HG03196 (cell line): ENCODE measurements around the gene BICRA.
"Not testable (repeated sequence)": the region's sequence is repeated elsewhere in the genome, so short reads cannot be mapped to it uniquely, and the experiment has no call there.

Experiments used
- ATAC-seq: cut with Tn5 transposase; IDR thresholded peaks from one replicate; pipeline ENCODE4 v1.9.1; 2021; ENCODE audit not compliant: unreplicated experiment

BICRA gene

GRCh38 chr19:47711652-47712242 is 102.8 kb downstream of the BICRA start:
- no peak for ATAC-seq

GRCh38 chr19:47713046-47714021 is 104.4 kb downstream of the BICRA start, which contains the start of gene EHD2:
Gene EHD2 (plus strand): TSS chr19:47713422. CDS start chr19:47716613, 3,191 bp downstream.
- ATAC-seq: no peak

- ATAC-seq: no peak
Observed at GRCh38 chr19:47714339-47714738, 105.4 kb downstream of the BICRA start.

- ATAC-seq: not testable (repeated sequence)
Observed at GRCh38 chr19:47714855-47715254, 105.9 kb downstream of the BICRA start.

- no peak for ATAC-seq
Observed at GRCh38 chr19:47716270-47716937, 107.5 kb downstream of the BICRA start.

DNA sequence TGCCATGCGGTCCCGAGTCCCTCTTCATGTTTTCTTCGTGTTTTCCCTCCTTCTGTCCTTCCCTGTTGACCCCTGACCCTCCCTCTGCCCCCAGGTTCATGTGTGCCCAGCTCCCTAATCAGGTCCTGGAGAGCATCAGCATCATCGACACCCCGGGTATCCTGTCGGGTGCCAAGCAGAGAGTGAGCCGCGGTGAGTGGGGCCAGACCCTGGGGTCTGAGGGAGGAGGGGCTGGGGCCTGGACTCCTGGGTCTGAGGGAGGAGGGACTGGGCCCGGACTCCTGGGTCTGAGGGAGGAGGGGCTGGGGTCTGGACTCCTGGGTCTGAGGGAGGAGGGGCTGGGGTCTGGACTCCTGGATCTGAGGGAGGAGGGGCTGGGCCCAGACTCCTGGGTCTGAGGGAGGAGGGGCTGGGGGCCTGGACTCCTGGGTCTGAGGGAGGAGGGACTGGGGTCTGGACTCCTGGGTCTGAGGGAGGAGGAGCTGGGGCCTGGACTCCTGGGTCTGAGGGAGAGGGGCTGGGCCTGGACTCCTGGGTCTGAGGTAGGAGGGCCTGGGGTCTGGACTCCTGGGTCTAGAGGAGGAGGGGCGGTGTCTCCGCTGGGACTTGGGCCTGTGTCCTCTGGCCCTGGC is 109.6 kb downstream of the BICRA start:
- not testable (repeated sequence) for ATAC-seq

DNA sequence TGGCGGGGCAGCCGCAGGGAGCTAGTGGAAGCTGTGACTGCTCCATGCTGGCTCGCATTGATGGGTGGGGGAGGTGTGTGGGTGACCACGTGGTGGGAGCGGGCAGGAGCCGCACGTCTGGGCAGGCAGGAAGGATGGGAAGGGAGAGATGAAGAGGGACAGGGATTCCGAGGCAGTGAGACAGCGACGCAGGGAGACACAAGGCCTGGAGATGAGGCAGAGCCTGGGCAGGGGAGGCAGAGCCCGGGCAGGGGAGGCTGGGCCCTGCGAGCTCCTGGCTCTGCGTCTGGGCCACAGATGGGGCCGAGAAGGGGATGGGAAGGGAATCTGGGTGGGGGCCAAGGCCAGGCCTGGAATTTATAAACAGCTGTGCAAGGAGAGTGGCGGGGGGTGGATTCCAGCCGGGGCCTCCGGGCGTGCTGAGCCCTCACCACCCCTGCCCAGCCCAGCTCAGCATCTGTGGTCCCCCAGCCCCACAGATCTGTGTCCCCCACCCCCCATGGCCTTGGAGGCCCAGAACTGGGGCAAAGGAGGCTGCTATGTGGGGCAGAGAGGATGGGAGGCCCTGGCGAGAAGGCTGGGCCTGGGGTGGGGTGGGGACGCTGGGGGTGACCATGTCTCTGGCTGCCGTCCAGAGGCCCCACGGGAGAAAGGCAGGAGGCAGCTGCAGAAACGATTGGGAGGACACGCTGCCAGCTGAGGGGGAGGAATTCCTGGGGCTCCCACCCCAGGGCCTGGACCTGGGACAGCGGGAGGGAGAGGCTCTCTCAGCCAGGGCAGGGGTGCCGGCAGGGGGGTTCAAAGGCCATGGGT is 110.3 kb downstream of the BICRA start:
- ATAC-seq: no peak

- ATAC-seq: no peak
Observed at GRCh38 chr19:47720669-47721422, 111.9 kb downstream of the BICRA start.

- ATAC-seq: no peak
Observed at GRCh38 chr19:47723581-47723940, 114.6 kb downstream of the BICRA start.

- ATAC-seq: no peak
Observed at GRCh38 chr19:47725759-47726401, 116.9 kb downstream of the BICRA start.

DNA sequence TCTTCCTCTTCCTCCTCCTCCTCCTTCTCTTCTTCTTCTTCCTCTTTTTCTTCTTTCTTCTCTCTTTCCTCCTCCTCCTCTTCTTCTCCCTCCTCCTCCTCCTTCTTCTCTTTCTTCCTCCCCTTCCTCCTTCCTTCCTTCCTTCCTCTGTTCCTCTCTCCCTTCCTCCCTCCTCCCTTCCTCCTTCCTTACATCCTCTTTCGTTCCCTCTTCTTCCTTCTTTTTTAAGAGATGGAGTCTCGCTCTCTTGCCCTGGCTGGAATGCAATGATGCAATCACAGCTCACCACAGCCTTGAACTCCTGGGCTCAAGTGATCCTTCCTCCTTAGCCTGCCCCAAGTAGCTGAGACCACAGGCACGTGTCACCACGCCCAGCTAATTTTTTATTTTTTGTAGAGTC is 117.5 kb downstream of the BICRA start:
- no peak for ATAC-seq

DNA sequence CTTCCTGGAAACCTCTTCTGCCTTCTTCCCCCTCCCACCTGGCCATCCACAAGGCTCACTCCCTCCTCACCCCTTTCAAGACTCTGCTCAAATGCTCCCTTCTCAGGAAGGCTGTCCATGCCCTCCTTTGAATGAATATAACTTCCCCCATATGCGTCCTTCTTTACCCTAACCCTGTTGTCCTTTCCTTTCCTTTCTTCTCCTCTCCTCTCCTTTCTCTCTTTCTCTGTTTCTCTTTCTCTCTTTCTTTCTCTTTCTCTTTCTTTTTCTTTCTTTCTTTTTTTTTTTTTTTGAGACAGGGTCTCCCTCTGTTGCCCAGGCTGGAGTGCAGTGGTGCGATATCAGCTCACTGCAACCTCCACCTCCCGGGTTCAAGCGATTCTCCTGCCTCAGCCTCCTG is 119.4 kb downstream of the BICRA start:
- ATAC-seq: not testable (repeated sequence)

- ATAC-seq: no peak
Observed at GRCh38 chr19:47729468-47729798, 120.5 kb downstream of the BICRA start.

DNA sequence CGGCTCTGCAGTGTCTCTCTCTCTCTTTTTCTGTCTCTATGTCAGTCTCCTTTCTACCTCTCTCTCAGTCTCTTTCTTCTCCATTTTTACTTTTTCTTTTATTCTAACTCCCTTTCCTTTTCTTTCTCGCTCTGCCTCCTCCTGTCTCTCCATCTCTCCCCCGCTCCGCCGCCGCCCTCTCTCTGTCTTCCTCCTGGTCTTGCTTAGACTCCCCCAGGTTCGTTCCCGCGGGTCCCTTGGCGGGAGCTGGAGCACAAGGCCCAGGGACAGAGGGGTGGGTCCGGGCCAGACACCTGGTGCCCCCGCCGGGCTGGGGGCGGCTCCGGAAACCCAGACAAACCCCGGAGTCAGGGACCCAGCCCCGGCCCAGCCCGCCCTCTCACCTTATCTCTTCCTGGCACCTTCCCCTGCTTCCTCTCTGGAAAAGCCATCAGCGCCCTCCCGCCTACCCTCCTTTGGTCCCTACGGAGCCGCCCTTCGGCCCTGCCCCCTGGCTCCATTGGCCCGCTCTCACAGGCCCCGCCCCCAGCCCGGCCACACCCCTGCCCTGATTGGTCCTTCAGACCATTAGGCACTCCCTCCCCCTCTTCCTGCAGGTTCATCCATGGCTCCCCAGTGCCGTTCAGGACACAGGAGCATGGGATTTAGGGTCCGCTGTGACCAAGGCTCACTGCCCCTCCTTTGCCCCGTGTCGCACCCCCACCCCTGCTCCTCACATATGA is 121.0 kb downstream of the BICRA start:
- no peak for ATAC-seq

DNA sequence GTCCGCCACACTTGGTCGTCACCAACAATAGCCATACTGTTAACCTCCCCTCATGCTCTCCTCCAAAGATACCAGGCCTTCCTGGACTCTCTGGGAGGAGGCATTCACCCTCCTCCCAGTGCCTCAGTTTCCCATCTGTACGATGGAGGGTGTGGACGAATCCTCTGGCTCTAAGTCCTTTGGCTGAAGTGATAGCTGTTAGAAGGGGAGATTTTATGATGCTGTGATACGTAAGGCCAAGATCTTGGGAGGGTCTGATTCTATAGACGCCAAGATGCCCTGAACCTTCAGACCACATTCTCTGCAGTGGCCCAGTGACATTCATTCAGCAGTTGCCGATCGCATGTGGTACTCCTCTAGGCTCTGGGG is 121.6 kb downstream of the BICRA start:
- no peak for ATAC-seq

GRCh38 chr19:47730910-47731309 is 122.0 kb downstream of the BICRA start:
- no peak for ATAC-seq

- no peak for ATAC-seq
Observed at GRCh38 chr19:47735131-47735530, 126.2 kb downstream of the BICRA start.

GRCh38 chr19:47740866-47741519 is 132.1 kb downstream of the BICRA start:
- ATAC-seq: no peak
